WTC11 (cell line): ENCODE measurements around the gene AHNAK. TPM values are rescaled to one million over a fixed set of nuclear protein-coding genes. Genes with fewer than 3 reads are reported as not detected.

ENCODE experiments used
- CBFB ChIP-seq: sonication (generic); formaldehyde crosslinking; IDR thresholded peaks from 2 replicates; pipeline ENCODE4 v1.8.1; 2022; ENCODE audit warnings: mild to moderate bottlenecking, low read depth, missing genetic modification reagents
- CREB1 ChIP-seq: sonication (generic); formaldehyde crosslinking; IDR thresholded peaks from 2 replicates; pipeline ENCODE4 v1.8.0; 2023; ENCODE audit warnings: mild to moderate bottlenecking, missing genetic modification reagents
- EMX1 ChIP-seq: fragments of 250-450 bp; sonication (Bioruptor Pico); IDR thresholded peaks from 2 replicates; pipeline ENCODE4 v1.8.0; 2021; ENCODE audit warnings: mild to moderate bottlenecking
- ESRRA ChIP-seq: sonication (generic); formaldehyde crosslinking; IDR thresholded peaks from 2 replicates; pipeline ENCODE4 v1.8.1; 2022; ENCODE audit warnings: mild to moderate bottlenecking, missing genetic modification reagents, borderline replicate concordance
- HMGA2 ChIP-seq: fragments of 250-450 bp; sonication (Bioruptor Pico); IDR thresholded peaks from 2 replicates; pipeline ENCODE4 v1.4.0; 2021; ENCODE audit warnings: mild to moderate bottlenecking, moderate library complexity
- JUN ChIP-seq: sonication (generic); formaldehyde crosslinking; IDR thresholded peaks from 2 replicates; pipeline ENCODE4 v1.8.0; 2023; ENCODE audit warnings: mild to moderate bottlenecking, missing genetic modification reagents
- MYBL2 ChIP-seq: sonication (generic); formaldehyde crosslinking; IDR thresholded peaks from 2 replicates; pipeline ENCODE4 v1.8.1; 2023; ENCODE audit warnings: mild to moderate bottlenecking, moderate library complexity, missing genetic modification reagents
- NFATC4 ChIP-seq: fragments of 250-450 bp; sonication (Bioruptor Pico); IDR thresholded peaks from 2 replicates; pipeline ENCODE4 v1.9.0; 2021; ENCODE audit warnings: mild to moderate bottlenecking
- NFYB ChIP-seq: sonication (generic); formaldehyde crosslinking; conservative IDR thresholded peaks from 2 replicates; pipeline ENCODE4 v1.8.0; 2022; ENCODE audit warnings: low read depth, missing genetic modification reagents
- SMAD3 ChIP-seq: sonication (generic); formaldehyde crosslinking; IDR thresholded peaks from 2 replicates; pipeline ENCODE4 v1.8.0; 2022; ENCODE audit warnings: missing genetic modification reagents, mild to moderate bottlenecking, borderline replicate concordance
- SOX15 ChIP-seq: fragments of 250-450 bp; sonication (Bioruptor Pico); IDR thresholded peaks from 2 replicates; pipeline ENCODE4 v1.9.0; 2021; ENCODE audit warnings: mild to moderate bottlenecking
- SP1 ChIP-seq: sonication (generic); formaldehyde crosslinking; conservative IDR thresholded peaks from 2 replicates; pipeline ENCODE4 v1.8.1; 2022; ENCODE audit warnings: missing genetic modification reagents
- TCF7 ChIP-seq: sonication (generic); formaldehyde crosslinking; IDR thresholded peaks from 2 replicates; pipeline ENCODE4 v1.8.0; 2022; ENCODE audit warnings: mild to moderate bottlenecking, low read depth, missing genetic modification reagents, moderate library complexity
- ZNF232 ChIP-seq: sonication (generic); formaldehyde crosslinking; IDR thresholded peaks from 2 replicates; pipeline ENCODE4 v1.8.0; 2022; ENCODE audit warnings: mild to moderate bottlenecking, missing genetic modification reagents
- ZNF532 ChIP-seq: fragments of 250-450 bp; sonication (Bioruptor Pico); IDR thresholded peaks from 2 replicates; pipeline ENCODE4 v1.9.0; 2021; ENCODE audit warnings: mild to moderate bottlenecking, borderline replicate concordance
- total RNA-seq: library from RNA; stranded (reverse); gene quantifications from 3 replicates; pipeline ENCODE4 v1.2.3, GENCODE V29; 2021
- TF ChIP-seq, protein P1 (sequence below): sonication (generic); formaldehyde crosslinking; IDR thresholded peaks from 2 replicates; pipeline ENCODE4 v1.8.1; 2022; ENCODE audit warnings: mild to moderate bottlenecking, moderate library complexity, missing genetic modification reagents
- TF ChIP-seq, protein P2 (sequence below): fragments of 250-450 bp; sonication (Bioruptor Pico); IDR thresholded peaks from 2 replicates; pipeline ENCODE4 v1.9.0; 2021; ENCODE audit warnings: moderate library complexity, mild to moderate bottlenecking, inconsistent platforms, borderline replicate concordance
- TF ChIP-seq, protein P3 (sequence below): sonication (generic); formaldehyde crosslinking; IDR thresholded peaks from 2 replicates; pipeline ENCODE4 v1.8.0; 2023; ENCODE audit warnings: missing genetic modification reagents, mild to moderate bottlenecking, borderline replicate concordance

The AHNAK gene
- total RNA-seq, 1 experiment from 2014 or later = 21.0 TPM

- peak; percentile 98 for TF ChIP-seq SP1 (CRISPR knock-in tag)
- TF ChIP-seq MYBL2 (CRISPR knock-in tag) = peak; percentile 95
- TF ChIP-seq SOX15 = no peak
- no peak for TF ChIP-seq ESRRA
- TF ChIP-seq JUN (CRISPR knock-in tag) = peak; percentile 13; the same call in 1 of the 2 replicates
- TF ChIP-seq, protein P1, sequence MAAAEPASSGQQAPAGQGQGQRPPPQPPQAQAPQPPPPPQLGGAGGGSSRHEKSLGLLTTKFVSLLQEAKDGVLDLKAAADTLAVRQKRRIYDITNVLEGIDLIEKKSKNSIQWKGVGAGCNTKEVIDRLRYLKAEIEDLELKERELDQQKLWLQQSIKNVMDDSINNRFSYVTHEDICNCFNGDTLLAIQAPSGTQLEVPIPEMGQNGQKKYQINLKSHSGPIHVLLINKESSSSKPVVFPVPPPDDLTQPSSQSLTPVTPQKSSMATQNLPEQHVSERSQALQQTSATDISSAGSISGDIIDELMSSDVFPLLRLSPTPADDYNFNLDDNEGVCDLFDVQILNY (CRISPR knock-in tag) = no peak
- no peak for TF ChIP-seq ZNF532 (CRISPR knock-in tag)
- TF ChIP-seq, protein P2, sequence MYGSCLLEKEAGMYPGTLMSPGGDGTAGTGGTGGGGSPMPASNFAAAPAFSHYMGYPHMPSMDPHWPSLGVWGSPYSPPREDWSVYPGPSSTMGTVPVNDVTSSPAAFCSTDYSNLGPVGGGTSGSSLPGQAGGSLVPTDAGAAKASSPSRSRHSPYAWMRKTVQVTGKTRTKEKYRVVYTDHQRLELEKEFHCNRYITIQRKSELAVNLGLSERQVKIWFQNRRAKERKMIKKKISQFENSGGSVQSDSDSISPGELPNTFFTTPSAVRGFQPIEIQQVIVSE = no peak
- peak; percentile 63 for TF ChIP-seq NFYB (CRISPR knock-in tag)
- TF ChIP-seq TCF7 (CRISPR knock-in tag) = no peak
- peak; percentile 65; the same call in 1 of the 2 replicates for TF ChIP-seq CREB1 (CRISPR knock-in tag)
- no peak for TF ChIP-seq HMGA2
- TF ChIP-seq, protein P3, sequence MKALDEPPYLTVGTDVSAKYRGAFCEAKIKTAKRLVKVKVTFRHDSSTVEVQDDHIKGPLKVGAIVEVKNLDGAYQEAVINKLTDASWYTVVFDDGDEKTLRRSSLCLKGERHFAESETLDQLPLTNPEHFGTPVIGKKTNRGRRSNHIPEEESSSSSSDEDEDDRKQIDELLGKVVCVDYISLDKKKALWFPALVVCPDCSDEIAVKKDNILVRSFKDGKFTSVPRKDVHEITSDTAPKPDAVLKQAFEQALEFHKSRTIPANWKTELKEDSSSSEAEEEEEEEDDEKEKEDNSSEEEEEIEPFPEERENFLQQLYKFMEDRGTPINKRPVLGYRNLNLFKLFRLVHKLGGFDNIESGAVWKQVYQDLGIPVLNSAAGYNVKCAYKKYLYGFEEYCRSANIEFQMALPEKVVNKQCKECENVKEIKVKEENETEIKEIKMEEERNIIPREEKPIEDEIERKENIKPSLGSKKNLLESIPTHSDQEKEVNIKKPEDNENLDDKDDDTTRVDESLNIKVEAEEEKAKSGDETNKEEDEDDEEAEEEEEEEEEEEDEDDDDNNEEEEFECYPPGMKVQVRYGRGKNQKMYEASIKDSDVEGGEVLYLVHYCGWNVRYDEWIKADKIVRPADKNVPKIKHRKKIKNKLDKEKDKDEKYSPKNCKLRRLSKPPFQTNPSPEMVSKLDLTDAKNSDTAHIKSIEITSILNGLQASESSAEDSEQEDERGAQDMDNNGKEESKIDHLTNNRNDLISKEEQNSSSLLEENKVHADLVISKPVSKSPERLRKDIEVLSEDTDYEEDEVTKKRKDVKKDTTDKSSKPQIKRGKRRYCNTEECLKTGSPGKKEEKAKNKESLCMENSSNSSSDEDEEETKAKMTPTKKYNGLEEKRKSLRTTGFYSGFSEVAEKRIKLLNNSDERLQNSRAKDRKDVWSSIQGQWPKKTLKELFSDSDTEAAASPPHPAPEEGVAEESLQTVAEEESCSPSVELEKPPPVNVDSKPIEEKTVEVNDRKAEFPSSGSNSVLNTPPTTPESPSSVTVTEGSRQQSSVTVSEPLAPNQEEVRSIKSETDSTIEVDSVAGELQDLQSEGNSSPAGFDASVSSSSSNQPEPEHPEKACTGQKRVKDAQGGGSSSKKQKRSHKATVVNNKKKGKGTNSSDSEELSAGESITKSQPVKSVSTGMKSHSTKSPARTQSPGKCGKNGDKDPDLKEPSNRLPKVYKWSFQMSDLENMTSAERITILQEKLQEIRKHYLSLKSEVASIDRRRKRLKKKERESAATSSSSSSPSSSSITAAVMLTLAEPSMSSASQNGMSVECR = peak; percentile 25; the same call in 1 of the 2 replicates
- no peak for TF ChIP-seq EMX1 (CRISPR knock-in tag)
- 0 out of 2 replicates have a peak, but pooled peaks have one; percentile 64 for TF ChIP-seq CBFB (CRISPR knock-in tag)
- peak; percentile 76; the same call in 1 of the 2 replicates for TF ChIP-seq ZNF232
- peak; percentile 74; the same call in 1 of the 2 replicates for TF ChIP-seq SMAD3 (CRISPR knock-in tag)
- 0 out of 2 replicates have a peak, but pooled peaks have one; percentile 60 for TF ChIP-seq NFATC4
- TF ChIP-seq, all 79 proteins: peak for 23
Measured at GRCh38 chr11:62591448-62592145, 45.0 kb upstream of the AHNAK start, which contains the start of gene TUT1 (continued).
